ENCODE results near the gene PPARA.

Gene PPARA

DNA sequence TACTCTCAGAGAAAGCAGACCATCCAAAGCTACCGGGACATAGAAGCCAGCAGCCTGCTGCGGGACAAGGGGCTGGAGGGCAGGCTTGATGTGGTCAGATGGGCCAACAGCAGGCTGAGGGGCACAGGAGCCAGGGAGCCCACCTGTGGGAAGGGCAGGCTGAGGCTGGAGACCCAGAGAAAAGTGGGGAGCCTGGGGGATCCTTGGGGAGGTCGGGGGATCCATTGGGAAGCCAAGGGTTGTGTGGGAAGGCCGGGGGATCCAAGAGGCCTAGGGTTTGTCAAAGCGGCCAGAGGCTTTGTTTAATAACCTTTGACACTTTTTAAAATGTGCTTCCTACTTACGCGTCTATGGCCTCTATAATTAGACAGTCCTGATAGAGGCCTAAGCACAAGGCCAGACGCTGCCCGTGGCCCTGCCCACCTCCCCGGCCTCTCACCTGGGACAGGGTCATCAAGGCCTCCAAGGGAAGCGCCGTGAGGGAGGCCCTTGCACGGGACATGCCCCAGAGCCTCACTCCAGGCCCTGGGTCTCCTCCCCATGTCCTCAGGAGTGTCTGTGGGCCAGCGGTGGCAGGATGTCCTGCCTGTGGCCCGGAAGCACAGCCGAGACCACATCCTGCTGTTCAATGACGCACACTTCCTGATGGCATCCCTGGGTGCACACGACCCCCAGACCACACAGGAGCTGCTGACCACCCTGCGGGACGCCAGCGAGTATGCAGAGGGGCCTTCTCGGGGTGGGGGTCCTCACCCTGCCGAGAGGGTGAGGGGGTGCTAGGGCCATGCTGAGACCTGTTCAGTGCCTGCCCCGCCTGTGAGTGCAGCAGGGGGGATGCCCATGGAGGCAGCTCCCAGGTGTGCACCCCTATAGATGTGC, 137.8 kb downstream of the PPARA start:
- TF ChIP-seq YY1 (IDR thresholded peaks at IDR 0.05; ENCODE audit: low read depth) = no peak
- no peak for TF ChIP-seq CEBPB (IDR thresholded peaks at IDR 0.05)
- TF ChIP-seq CREB1 (IDR thresholded peaks at IDR 0.05; ENCODE audit: low read depth) = no peak
- TF ChIP-seq REST (IDR thresholded peaks at IDR 0.05; ENCODE audit: low read depth) = no peak
- no peak for TF ChIP-seq EGR1 (IDR thresholded peaks at IDR 0.05)
- TF ChIP-seq TCF12 (IDR thresholded peaks at IDR 0.05; ENCODE audit: low read depth) = no peak

DNA sequence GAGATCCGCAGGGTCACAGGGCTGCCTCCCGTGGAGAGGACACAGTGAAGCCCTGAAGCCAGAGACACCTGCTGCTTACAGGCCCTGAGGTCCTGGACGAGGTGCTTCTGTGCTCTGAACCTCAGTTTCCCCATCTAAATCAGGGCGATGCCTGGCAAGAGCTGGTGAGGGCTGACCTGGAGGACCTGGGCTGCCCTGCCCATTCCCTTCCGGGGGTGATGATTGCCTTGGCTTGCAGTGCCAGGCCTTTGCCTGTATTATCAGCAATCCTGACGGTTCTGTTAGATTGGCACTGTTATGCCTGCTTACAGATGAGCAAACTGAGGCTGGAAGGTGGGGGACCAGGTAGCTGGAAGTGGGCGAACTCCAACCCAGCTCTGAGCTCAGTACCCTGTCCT, 138.5 kb downstream of the PPARA start:
- TF ChIP-seq YY1 (IDR thresholded peaks at IDR 0.05; ENCODE audit: low read depth) (no peak), TCF12 (IDR thresholded peaks at IDR 0.05; ENCODE audit: low read depth) (no peak), TEAD4 (IDR thresholded peaks at IDR 0.05) (no peak), FOXM1 (IDR thresholded peaks at IDR 0.05; ENCODE audit: borderline replicate concordance, low read depth) (no peak)
- TF ChIP-seq, protein P1, sequence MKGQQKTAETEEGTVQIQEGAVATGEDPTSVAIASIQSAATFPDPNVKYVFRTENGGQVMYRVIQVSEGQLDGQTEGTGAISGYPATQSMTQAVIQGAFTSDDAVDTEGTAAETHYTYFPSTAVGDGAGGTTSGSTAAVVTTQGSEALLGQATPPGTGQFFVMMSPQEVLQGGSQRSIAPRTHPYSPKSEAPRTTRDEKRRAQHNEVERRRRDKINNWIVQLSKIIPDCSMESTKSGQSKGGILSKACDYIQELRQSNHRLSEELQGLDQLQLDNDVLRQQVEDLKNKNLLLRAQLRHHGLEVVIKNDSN (IDR thresholded peaks at IDR 0.05) = no peak

DNA sequence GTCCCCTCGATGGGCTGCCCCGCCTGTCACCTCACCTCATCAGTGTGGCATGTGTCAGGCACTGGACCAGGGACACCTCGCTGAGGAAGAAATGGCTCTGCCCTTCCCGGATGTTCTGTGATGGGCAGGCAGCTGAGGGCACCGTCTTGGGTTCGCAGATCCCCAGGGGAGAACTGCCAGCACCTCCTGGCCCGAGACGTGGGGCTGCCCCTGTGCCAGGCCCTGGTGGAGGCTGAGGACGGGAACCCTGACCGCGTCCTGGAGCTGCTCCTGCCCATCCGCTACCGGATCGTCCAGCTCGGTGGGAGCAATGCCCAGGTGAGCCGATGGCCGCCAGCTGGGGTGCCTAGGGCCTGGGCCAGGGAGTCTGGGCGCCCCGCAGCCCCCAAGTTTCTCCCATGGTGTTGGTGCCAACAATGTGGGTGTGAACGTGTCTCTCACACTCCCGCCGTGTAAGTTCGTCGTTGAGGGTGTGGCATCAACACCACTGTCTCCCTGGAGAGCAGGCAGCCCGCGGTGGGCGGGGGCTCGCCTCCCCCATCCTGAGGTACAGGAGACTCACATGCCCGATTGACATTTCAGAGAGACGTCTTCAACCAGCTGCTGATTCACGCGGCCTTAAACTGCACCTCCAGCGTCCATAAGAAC, 139.0 kb downstream of the PPARA start:
- TF ChIP-seq CREB1 (IDR thresholded peaks at IDR 0.05; ENCODE audit: low read depth) (no peak), TAF1 (IDR thresholded peaks at IDR 0.05; ENCODE audit: low read depth) (no peak)

DNA sequence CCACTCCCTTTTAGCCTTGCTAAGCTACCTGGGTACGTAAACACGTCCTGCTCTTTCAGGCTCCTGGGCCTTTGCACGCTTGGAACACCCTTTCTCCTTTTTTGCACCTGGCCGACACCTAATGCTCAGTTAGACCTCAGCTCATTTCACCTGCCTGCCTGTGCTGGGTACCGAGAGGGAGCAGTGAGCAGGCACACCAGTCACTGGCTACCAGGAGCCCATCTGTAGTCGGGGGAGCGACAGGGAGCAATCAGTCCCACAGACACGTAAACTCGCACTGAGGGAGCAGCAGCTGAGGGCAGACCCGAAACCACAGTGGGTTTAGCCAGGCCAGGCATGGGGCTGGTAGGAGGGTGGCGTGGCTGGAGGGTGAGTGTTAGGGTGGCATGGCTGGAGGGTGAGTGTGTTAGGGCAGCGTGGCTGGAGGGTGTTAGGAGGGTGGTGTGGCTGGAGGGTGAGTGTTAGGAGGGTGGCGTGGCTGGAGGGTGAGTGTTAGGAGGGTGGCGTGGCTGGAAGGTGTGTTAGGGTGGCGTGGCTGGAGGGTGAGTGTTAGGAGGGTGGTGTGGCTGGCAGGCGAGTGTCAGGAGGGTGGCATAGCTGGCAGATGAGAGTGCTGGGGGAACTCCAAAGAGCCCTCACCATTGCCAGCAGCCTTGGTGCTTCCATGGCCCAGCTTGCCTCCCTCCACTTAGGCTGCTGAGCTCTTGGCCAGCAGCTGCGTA, 140.0 kb downstream of the PPARA start:
- no peak for TF ChIP-seq TEAD4 (IDR thresholded peaks at IDR 0.05)
- TF ChIP-seq TAF1 (IDR thresholded peaks at IDR 0.05; ENCODE audit: low read depth) = no peak
- TF ChIP-seq, protein P2, sequence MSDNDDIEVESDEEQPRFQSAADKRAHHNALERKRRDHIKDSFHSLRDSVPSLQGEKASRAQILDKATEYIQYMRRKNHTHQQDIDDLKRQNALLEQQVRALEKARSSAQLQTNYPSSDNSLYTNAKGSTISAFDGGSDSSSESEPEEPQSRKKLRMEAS (IDR thresholded peaks at IDR 0.05) = no peak
- no peak for TF ChIP-seq RAD21 (IDR thresholded peaks at IDR 0.05; ENCODE audit: low read depth)
- TF ChIP-seq TCF12 (IDR thresholded peaks at IDR 0.05; ENCODE audit: low read depth) = no peak
- TF ChIP-seq YY1 (IDR thresholded peaks at IDR 0.05; ENCODE audit: low read depth) = no peak

DNA sequence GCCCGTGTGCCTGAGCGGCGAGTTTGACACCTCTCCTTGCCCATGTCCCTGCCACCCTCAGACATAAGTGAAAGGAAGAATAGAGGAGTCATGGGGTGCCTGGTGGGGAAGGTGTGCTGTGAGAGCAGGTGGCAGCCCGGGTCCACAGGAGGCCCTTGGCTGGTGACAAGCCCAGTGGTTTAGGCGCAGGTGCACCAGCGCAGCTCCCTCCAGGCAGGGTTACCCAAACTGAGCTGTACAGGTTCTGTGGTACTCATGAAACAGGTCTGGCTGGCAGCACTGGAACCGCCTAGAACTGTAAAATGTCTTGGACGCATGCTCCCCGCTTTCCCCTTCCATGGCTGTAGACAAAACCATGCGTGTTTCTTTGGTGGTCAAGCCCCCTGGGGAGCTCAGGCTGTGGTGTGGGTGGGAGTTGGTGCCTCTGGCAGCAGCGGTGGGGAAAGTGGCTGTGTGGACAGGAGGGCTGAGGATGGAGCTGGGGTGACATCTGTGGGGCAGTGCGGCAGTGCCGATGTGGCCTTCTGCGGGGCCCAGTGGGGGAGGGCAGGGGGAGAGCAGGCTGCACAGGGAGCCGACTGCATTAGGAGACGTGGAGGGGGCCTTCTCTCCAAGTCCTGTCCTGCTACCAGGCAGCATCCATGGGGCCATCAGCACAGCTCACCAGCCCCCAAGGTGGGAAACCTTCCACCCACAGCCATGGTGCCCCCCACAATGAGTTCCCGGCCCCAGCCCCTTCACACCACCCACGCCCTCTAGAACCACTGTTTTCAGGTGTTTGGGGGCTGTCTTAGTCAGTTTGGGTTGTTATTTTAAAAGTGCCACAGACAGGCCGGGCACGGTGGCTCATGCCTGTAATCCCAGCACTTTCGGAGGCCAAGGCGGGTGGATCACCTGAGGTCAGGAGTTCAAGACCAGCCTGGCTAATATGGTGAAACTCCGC, 140.8 kb downstream of the PPARA start:
- TF ChIP-seq, protein P1 (IDR thresholded peaks at IDR 0.05) = no peak
- TF ChIP-seq REST (IDR thresholded peaks at IDR 0.05; ENCODE audit: low read depth) = no peak
- TF ChIP-seq RAD21 (IDR thresholded peaks at IDR 0.05; ENCODE audit: low read depth) = no peak
- no peak for TF ChIP-seq NFIC (IDR thresholded peaks at IDR 0.05)
- TF ChIP-seq EP300 (IDR thresholded peaks at IDR 0.05; ENCODE audit: borderline replicate concordance) = no peak
- TF ChIP-seq ZBTB7A (IDR thresholded peaks at IDR 0.05; ENCODE audit: low read depth) = no peak
- no peak for TF ChIP-seq CEBPB (IDR thresholded peaks at IDR 0.05)

DNA sequence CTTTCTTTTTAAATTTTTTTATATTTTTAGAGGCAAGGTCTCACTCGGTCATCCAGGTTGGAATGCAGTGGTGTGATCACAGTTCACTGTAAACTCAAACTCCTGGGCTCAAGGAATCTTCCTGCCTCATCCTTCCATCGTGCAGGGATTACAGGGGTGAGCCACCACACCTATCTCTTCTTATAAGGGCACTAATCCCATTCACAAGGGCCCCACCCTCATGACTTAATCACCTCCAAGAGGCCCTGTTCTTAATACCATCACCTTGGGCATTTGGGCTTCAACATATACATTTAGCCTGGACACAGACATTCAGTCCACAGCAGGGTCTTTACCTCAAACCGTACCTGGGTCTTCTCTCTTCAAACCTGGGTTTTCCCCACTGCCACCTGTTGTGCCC, 141.8 kb downstream of the PPARA start:
- TF ChIP-seq TEAD4 (IDR thresholded peaks at IDR 0.05) (no peak), YY1 (IDR thresholded peaks at IDR 0.05; ENCODE audit: low read depth) (no peak), FOXM1 (IDR thresholded peaks at IDR 0.05; ENCODE audit: borderline replicate concordance, low read depth) (no peak), ZBTB7A (IDR thresholded peaks at IDR 0.05; ENCODE audit: low read depth) (no peak)
